Measurements from ENCODE around the gene THSD7A. TPM values are rescaled to one million over a fixed set of nuclear protein-coding genes. Genes with fewer than 3 reads are reported as not detected.
A peak's percentile ranks its signal among the peaks of the same experiment; 100 is the strongest.

THSD7A gene
- 10.1 TPM for total RNA-seq

GRCh38 chr7:11831736-11832495, at the start of gene THSD7A:
Gene THSD7A, minus strand, starts transcription at chr7:11832198. Its CDS starts 252 bp downstream, at chr7:11831946.
- H3K4me1 ChIP-seq, result peaks cover 0 to 5% of the 10 kb centered on the region in 2 donors
- H3K9me3 ChIP-seq, result no peaks in the 10 kb centered on the region
- TF ChIP-seq CTCF (IDR thresholded peaks at IDR 0.05), result no peak
- H3K27ac ChIP-seq, result no peak within 1 kb of the TSS
- peak within 1 kb of the TSS; percentile 56 to 68 for H3K4me3 ChIP-seq
- intact Hi-C loops (cut with DNase I), result no loop called here
- H3K36me3 ChIP-seq, result no peaks in the 10 kb centered on the region
- DNase-seq (ENCODE audit: low spot score in 2 of 2), result no peak
- H3K27me3 ChIP-seq, result no peaks in the 10 kb centered on the region

DNA sequence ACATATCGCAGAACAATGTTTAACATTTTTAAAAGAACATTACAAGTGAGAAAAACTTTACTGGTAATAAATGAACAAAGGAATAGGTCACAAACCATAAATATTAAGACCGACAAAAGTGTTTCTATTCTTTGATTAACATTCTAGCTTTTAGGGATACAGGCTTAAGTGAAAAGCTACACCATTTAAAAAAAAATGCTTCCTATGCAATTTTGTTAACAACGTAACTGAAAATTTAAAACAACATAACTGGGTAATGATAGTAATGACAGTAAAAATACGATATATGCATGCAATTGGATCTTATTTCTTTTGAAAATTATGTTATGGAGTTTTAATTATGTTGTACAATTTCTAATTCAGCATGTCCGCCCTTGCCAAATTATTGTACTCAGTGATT, 49.7 kb upstream of the THSD7A start:
- intact Hi-C loops (cut with DNase I), result no loop called here
- no peak for TF ChIP-seq CTCF (IDR thresholded peaks at IDR 0.05)
- no peaks in the 10 kb centered on the region for H3K4me1 ChIP-seq
- H3K27ac ChIP-seq, result no peak overlapping the region
- H3K9me3 ChIP-seq, result no peaks in the 10 kb centered on the region
- no peak overlapping the region for H3K4me3 ChIP-seq
- no peaks in the 10 kb centered on the region for H3K36me3 ChIP-seq
- DNase-seq (ENCODE audit: low spot score in 2 of 2), result no peak
- no peaks in the 10 kb centered on the region for H3K27me3 ChIP-seq

DNA sequence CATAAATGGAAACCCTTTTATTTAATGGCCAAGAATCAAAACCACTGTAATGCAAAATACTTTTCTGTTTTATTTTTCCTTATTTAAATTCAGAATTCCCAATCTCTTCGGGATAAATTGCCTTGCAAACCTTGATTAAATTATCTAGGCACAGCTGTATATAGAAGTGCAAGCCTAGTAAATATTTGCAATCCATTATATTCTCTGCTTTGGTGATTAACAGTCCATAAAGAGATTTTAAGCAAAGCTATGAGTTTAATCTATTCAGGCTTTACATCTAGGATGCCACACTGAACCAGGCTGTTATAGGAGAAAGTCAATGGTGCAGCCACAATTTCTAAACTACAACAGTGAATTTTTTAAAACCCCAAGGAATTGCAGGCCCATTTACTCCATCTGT, 43.6 kb upstream of the THSD7A start:
- no peaks in the 10 kb centered on the region for H3K27me3 ChIP-seq
- H3K27ac ChIP-seq, result no peak overlapping the region
- no peak overlapping the region for H3K4me3 ChIP-seq
- H3K36me3 ChIP-seq, result no peaks in the 10 kb centered on the region
- DNase-seq (ENCODE audit: low spot score in 2 of 2), result no peak
- no peak for TF ChIP-seq CTCF (IDR thresholded peaks at IDR 0.05)
- intact Hi-C loops (cut with DNase I), result no loop called here
- H3K9me3 ChIP-seq, result no peaks in the 10 kb centered on the region
- no peaks in the 10 kb centered on the region for H3K4me1 ChIP-seq

DNA sequence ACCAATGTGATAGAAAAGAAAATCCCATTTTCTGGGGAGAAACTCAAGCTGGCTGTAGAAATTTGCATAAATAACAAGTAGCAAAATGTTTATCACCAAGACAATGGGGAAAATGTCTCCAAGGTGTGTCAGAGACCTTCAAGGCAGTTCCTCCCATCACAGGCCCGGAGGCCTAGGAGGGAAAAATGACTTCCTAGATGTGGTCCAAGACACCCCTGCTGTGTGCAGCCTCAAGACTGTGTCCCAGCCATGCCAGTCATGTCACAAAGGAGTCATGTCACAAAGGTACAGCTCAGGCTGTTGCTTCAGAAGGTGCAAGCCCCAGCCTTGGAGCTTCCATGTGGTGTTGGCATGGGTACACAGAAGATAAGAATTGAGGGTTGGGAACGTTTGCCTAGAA, 33.7 kb upstream of the THSD7A start:
- no peak overlapping the region for H3K27ac ChIP-seq

DNA sequence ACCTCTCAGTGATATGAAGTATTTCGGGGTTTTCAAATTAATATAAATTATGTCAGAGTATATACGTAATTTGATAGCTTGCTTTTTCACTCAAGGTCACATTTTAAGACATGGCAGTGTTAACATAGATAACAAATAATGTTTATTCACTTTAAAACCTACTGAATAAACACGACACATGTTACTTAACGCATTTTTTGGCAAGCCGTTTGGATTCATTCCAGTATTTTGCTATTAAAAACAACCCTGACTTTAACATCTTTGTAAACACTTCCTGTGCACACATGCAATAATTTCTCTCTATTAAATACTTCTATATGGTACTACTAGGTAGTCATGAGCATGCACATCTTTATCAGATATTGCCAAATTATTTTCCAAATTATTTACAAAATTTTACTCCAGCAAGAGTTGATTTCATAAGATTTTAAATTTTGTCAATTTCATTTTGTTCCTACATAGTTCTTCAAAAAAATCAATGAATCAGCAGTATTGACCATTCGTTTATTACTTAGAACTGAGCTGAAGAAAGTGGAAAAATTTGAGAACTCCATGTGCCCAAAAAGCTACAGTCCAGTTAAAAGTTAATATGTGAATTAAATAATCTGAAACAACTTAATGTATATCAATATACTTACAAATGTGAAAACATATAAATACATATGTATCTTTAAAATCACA, 26.8 kb upstream of the THSD7A start:
- no peak for DNase-seq (ENCODE audit: low spot score in 2 of 2)
- intact Hi-C loops (cut with DNase I), result no loop called here
- no peaks in the 10 kb centered on the region for H3K4me1 ChIP-seq
- no peaks in the 10 kb centered on the region for H3K27me3 ChIP-seq
- H3K9me3 ChIP-seq, result no peaks in the 10 kb centered on the region
- no peak overlapping the region for H3K27ac ChIP-seq
- H3K36me3 ChIP-seq, result no peaks in the 10 kb centered on the region
- no peak overlapping the region for H3K4me3 ChIP-seq
- no peak for TF ChIP-seq CTCF (IDR thresholded peaks at IDR 0.05)

More for the DNA sequence above, 33.7 kb upstream of the THSD7A start:
- Histone ChIP-seq H3K9me3 (no peaks in the 10 kb centered on the region), H3K36me3 (no peaks in the 10 kb centered on the region), H3K27me3 (no peaks in the 10 kb centered on the region), H3K4me1 (no peaks in the 10 kb centered on the region), H3K4me3 (no peak overlapping the region)
- intact Hi-C loops (cut with DNase I), result no loop called here
- DNase-seq (ENCODE audit: low spot score in 2 of 2), result no peak
- no peak for TF ChIP-seq CTCF (IDR thresholded peaks at IDR 0.05)
